GM19328 (cell line): Measurements from ENCODE around the gene NT5DC3.

Experiments
- ATAC-seq: cut with Tn5 transposase; IDR thresholded peaks from one replicate; pipeline ENCODE4 v1.9.1; 2021; ENCODE audit warnings: mild to moderate bottlenecking, moderate library complexity; ENCODE audit not compliant: unreplicated experiment

Gene NT5DC3

DNA sequence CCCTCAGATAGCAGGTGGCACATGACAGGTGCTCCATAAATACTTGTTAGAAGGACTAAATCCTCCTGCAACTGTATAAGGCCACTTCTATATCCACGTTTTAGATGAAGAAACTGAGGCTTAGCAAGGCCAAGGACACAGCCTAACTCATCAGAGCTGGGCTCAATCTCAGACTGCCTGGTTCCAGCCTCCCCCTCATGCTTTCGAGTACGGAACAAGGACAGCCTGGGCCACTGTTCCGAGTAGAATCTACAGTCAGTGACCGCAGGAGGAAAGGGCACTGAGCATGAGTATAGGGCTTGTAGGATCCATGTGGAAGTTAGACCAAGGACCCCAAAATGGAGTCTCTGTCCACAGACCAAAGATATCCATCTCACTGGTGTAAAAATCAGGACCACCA, 84.6 kb downstream of the NT5DC3 start:
- ATAC-seq, result no peak

DNA sequence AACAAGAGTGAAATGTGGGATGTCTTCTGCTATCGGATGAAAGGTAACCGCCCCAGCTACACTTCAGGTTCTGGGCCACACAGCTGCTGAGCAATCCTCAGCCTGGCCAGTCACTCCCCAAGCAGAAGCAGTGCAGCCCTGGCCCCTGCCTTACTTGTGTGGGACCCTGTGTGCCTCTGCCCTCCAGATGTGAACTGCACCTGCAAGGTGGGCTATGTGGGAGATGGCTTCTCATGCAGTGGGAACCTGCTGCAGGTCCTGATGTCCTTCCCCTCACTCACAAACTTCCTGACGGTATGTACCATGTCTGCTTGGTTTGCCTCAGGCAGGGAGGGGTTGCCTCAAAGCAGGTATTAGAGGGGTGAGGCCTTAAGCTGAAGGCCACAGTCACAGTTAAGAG, 85.6 kb downstream of the NT5DC3 start:
- no peak for ATAC-seq

DNA sequence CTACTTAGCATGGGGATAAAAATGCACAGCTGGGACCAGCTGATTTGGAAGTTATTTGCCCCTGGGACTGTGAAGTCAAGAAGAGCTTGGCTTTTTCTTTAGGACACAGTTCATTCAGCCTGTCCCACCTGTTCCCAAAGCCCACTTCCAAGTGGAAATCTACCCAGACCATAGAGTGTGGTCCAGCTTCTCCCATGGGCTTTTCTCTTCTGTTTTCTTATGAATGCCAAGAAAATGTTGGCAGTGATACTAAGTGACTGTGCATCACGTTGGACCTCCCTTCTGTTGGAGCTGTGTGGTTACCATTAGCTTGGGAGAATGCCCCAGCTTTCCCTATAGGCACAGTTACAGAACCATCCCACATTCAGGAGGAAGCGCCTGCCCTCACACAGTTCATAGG, 89.4 kb downstream of the NT5DC3 start:
- no peak for ATAC-seq

DNA sequence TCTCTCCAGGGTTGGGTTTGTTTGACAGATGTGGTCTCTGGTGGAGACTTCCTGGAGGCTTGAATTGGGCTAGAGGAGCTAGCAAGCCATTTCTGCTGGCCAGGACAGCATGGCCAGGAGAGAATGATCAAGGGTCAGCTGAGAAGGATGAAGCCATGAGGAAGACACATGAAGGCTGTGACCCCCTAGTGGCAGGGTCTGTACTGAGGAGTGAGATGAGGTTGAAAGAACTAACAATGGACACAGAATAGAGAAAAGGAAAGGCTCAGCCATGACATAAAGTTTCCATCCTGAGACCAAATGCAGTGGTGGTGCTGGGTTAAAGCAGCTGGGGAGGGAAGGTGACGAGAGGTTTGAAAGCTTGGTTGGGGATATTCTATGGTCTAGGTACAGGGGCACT, 89.9 kb downstream of the NT5DC3 start:
- ATAC-seq, result no peak

DNA sequence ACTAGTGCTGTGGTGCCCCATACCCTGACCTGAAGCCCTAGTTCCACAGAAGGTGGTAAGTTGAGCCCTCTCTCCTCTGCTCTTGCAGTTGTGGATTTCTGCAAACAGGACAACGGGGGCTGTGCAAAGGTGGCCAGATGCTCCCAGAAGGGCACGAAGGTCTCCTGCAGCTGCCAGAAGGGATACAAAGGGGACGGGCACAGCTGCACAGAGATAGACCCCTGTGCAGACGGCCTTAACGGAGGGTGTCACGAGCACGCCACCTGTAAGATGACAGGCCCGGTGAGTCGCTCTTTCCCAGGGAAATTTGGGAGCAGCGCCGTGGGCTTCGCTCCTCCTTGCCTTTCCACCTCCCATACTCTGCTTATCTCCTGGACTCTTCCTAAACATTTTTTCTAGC, 92.2 kb downstream of the NT5DC3 start:
- ATAC-seq, result no peak

DNA sequence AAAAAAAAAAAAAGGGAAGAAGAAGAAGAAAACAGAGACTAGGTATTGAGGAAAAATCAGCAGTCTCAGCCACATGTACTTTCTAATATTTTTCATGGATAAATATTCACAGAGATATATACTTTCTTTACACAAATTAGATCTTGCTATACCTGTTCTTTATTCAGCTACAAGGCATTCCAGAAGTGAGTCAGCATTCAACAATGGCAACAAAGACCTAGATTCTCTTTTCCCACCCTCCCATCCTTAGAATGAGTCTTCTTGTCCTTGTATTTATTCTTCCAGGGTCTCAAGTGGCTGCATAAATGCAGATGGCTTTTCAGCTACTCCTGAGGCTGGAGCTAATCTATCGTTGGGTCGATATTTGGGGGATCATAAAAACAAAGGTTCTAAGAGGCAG, 93.0 kb downstream of the NT5DC3 start:
- ATAC-seq, result no peak

DNA sequence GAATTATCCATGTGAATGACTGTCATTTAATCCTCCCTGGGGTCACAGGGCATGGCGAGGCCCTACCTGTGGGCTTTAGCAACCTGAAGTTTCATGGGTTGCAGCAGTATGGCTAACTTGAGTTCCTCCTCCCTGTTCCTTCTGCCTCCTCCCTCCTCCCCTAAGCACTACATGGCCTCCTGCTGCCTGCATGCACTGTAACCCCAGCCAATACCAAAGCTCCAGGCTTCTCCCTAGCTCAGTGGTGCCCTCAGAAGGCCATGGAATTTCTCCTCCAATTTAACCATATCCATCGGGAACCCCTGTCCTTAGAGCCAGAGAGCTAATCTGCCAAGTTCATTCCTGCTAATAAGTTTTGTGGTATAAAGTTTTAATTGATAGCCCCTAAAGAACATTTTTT, 95.1 kb downstream of the NT5DC3 start:
- no peak for ATAC-seq

DNA sequence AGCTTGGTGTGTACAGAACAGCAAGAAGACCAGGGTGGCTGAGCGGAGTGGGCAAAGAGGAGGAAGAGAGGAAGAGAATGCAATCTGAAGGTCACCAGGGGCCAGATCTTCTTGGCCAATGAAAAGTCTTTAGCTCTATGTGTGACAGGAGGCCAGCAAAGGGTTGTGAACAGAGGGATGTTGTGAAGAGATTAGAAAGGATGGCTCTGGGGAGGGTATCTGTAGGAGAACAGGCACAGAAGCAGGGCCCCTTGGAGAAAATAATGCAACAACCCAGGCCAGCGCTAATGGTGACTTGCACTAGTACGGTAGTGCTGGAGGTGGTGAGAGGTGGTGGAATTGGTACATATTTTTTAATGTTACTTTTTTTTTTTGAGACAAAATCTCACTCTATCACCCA, 97.2 kb downstream of the NT5DC3 start:
- ATAC-seq, result no peak

DNA sequence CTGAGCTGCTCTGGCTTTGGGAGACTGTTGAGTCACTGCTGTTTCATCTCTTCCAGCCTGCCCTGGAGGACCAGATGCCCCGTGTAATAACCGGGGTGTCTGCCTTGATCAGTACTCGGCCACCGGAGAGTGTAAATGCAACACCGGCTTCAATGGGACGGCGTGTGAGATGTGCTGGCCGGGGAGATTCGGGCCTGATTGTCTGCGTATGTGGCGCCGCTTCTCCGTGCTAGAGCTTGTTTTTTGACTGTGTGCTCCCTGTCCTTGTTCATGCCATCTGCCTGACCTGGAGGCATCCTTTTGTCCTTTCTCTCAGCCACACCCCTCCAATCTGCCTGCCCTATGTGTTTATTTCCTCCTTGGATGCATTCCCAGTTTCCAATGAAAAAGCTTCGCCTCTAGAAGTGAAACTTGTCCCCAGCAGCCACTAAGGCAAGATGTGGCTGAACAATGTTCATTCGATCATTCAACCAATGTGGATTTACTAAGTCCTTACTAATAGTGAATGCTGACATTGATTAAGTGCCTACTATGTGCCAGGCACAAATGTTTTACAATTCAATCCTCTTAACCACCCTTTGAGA, 98.6 kb downstream of the NT5DC3 start:
- ATAC-seq, result no peak

DNA sequence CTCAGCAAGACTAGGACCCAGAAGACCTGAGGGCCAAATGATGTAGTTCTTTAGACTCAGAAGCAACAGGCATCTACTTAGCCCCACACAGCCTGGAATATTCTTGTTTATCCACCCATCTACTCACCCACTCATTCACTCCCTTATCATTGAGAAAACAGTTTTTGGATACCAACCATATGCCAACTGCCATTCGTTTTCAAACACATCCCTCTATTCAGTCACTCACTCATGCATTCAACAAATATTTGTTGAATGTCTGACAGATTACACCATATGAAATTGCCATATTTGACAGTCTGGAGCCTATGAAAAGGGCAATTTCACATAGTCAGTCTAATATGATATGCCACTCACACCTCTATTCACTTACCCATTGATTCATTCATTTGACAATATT, 103.2 kb downstream of the NT5DC3 start:
- ATAC-seq, result no peak

DNA sequence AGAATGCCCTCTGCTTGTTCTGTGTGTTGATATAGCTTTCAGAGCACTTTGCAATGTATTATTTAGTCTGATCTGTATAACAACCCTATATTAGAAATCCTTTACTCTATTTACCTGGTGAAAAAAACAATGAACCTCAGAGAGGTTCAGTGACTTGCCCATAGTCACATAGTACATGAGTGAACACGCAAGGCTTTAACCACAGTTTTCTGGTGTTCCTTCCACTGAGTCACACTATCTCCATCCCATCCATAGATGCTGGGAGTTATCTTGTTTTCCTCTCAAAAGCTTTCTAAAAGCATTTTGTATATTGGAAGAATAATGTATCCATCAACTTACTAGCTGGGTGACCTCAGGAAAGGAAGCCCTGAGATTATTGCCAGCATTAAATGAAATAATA, 104.5 kb downstream of the NT5DC3 start:
- ATAC-seq, result no peak

DNA sequence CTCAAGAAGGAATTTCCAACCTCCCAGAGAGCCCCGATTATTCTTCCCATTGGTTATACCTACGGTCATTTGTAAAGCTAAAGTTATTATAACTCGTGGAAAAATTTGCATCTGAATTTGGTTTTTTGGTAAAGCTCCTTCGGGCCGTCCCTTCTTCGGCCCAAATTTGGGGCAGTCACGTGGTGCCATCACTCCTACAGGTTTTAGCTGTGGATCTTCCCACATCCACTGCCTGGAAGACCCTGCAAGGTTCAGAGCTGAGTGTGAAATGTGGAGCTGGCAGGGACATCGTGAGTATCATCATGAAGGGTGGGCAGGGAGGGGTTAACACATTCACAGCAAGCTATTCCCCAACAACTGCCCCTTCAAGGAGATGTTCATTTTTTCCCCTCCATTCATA, 105.7 kb downstream of the NT5DC3 start:
- no peak for ATAC-seq

DNA sequence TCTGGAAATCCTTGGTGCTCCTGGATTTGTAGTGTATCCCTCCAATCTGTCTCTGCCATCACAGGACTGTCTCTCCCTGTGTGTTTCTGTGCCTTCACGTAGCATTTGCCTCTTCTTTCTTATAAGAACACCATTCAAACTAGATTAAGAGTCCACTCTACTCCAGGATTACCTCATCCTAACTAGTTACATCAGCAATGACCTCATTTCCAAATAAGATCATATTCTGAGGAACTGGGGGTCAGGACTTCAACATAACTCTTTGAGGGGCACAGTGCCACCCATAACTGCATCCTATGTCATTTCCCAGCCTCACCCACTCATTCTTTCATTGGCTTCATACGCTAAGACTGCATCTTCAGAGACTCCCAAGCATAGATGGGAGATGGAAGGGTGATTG, 106.2 kb downstream of the NT5DC3 start:
- ATAC-seq, result no peak

DNA sequence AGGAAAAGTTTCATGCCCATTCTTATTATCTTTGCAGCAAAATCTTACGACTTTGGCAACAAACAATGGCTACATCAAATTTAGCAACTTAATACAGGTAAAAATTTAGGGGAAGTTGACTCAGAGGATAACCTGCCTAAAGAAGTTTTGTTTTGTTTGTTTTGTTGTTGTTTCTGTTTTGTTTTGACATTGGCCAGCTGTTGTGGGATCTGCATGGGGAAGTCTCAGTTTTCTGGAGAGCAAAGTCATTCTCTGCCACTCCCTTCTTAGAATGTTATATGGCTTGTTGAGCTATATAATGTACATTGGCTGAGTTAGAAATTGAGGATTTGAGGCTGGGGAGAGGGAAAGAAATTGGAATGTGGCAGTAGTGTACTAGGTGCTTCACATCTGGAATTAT, 109.5 kb downstream of the NT5DC3 start:
- ATAC-seq, result no peak

DNA sequence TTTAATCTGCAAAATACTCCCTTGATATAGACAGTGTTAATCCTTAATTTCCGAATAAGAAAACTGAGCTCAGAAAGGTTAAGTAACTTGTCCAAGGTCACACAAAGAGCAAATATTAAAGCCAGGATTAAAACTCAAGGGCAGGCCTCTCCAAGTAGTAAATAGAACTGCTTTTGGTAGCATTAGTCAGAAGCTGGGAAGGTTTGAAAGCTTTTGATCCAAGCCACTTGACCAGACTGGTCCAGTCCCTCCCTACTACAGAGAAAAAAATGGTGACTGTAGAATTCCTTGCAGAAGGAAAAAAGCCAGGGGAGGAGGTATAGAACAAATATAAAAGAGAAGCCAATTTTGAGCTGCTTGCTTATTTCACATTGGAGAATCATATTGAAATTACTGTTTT, 111.5 kb downstream of the NT5DC3 start:
- ATAC-seq, result no peak

DNA sequence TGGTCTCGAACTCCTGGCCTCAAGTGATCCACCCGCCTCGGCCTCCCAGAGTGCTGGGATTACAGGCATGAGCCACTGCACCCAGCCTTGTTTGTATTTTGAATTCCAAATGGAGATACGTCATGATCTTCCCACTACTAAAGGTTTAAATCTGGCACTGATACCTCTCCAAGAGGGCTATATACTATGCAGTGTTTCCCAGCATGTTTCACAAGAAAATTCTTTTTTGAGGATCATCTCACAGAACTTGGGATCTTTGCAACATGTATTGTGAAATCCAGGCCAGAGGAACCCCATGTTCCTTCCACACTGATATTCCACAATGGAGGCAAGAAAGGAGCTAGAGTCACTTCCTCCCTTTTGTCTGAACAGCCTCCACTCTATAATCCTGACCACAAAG, 112.7 kb downstream of the NT5DC3 start:
- ATAC-seq, result no peak

DNA sequence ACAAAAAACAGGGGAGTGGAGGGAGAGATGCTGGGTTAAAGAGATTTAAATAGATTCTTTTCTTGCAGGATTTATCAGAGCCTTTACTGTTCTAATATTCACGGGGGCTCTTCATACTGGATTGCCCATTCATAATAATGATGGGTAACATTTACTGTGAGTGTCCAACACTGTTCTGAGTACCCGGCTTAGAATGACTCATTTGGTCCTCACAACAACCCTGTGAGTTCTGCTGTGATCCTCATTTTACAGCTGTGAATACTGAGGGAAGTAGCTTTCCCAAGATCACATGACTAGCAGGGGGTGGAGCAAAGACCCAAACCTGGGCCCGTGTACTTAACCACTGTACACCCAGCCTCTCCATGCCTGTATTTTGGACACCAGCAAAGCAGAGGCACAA, 113.4 kb downstream of the NT5DC3 start:
- ATAC-seq, result no peak

DNA sequence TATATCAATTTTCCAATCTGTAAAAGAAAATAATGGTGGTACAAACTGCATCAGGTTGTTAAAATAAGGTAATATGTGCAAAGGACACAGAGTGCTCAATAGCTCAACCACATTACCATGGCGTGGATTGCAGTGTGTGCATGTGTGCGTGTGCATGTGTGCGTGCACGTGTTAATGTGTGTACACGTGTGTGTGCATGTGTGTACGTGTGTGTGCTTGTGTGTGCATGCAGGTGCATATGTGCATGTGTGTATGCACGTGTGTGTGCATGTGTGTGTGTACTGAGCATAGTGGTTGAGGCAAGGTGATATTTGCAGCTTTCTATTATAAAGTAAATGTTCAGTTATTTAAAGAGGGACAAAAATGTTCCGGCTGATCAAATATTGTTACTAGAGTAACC, 115.6 kb downstream of the NT5DC3 start:
- no peak for ATAC-seq
